OCI-LY1 (cell line): ENCODE measurements around the gene ATP8A1.
"Not testable (repeated sequence)": the region's sequence is repeated elsewhere in the genome, so short reads cannot be mapped to it uniquely, and the experiment has no call there.

Source experiments
- H2AFZ ChIP-seq: fragments of 200-600 bp; sonication (generic), shearing (Covaris generic); 2 replicates; pipeline ENCODE4 v1.6.0; 2014; ENCODE audit warnings: antibody characterized with exemption, mild to moderate bottlenecking, low read length
- H3F3A ChIP-seq: fragments of 200-600 bp; sonication (generic), shearing (Covaris generic); 2 replicates; pipeline ENCODE4 v1.6.0; 2014; ENCODE audit warnings: mild to moderate bottlenecking, antibody characterized with exemption, low read length, moderate library complexity; ENCODE audit not compliant: insufficient read depth
- H3K27ac ChIP-seq: fragments of 200-600 bp; sonication (generic); 2 replicates; pipeline ENCODE4 v1.5.1; 2014; ENCODE audit warnings: low read length, mixed run types, mild to moderate bottlenecking, low read depth; ENCODE audit not compliant: poor library complexity, severe bottlenecking
- H3K27me3 ChIP-seq: fragments of 200-600 bp; sonication (generic); 2 replicates; pipeline ENCODE4 v1.6.0; 2014; ENCODE audit warnings: antibody characterized with exemption, mild to moderate bottlenecking, low read length, moderate library complexity; ENCODE audit not compliant: insufficient read depth
- H3K36me3 ChIP-seq: fragments of 200-600 bp; sonication (generic); 2 replicates; pipeline ENCODE4 v1.6.1; 2014; ENCODE audit warnings: mild to moderate bottlenecking, antibody characterized with exemption, low read length, moderate library complexity, mixed read lengths; ENCODE audit not compliant: insufficient read depth
- H3K4me1 ChIP-seq: fragments of 200-600 bp; sonication (generic); 2 replicates; pipeline ENCODE4 v1.5.1; 2014; ENCODE audit warnings: mild to moderate bottlenecking, low read length, moderate library complexity; ENCODE audit not compliant: insufficient read depth, severe bottlenecking
- H3K4me2 ChIP-seq: fragments of 200-600 bp; sonication (generic), shearing (Covaris generic); 2 replicates; pipeline ENCODE4 v1.6.1; 2014; ENCODE audit warnings: low read length
- H3K4me3 ChIP-seq: fragments of 200-600 bp; sonication (generic); 2 replicates; pipeline ENCODE4 v1.5.1; 2014; ENCODE audit warnings: low read length, low read depth, mild to moderate bottlenecking, mixed read lengths; ENCODE audit not compliant: poor library complexity, severe bottlenecking
- H3K79me2 ChIP-seq: fragments of 200-600 bp; shearing (Covaris generic); 2 replicates; pipeline ENCODE4 v1.6.1; 2016; ENCODE audit warnings: mixed run types, low read length, mixed read lengths; ENCODE audit not compliant: insufficient read depth
- H3K9ac ChIP-seq: fragments of 200-600 bp; sonication (generic), shearing (Covaris generic); 2 replicates; pipeline ENCODE4 v1.6.1; 2014; ENCODE audit warnings: mild to moderate bottlenecking, low read length, mixed read lengths
- H3K9me2 ChIP-seq: fragments of 200-600 bp; sonication (generic), shearing (Covaris generic); 2 replicates; pipeline ENCODE4 v1.6.1; 2014; ENCODE audit warnings: low read depth, mild to moderate bottlenecking, low read length, mixed read lengths
- H3K9me3 ChIP-seq: fragments of 200-600 bp; shearing (Covaris generic); 2 replicates; pipeline ENCODE4 v1.6.1; 2014; ENCODE audit warnings: low read length, mixed read lengths
- H4K20me1 ChIP-seq: fragments of 200-600 bp; sonication (generic), shearing (Covaris generic); 2 replicates; pipeline ENCODE4 v1.6.0; 2016; ENCODE audit warnings: mild to moderate bottlenecking, low read length; ENCODE audit not compliant: insufficient read depth
- CTCF ChIP-seq: fragments of 200-600 bp; sonication (generic), shearing (Covaris generic); IDR thresholded peaks from 2 replicates; pipeline ENCODE4 v1.5.1; 2017; ENCODE audit warnings: mild to moderate bottlenecking, antibody characterized with exemption, low read length, moderate library complexity, mixed read lengths
- EZH2 ChIP-seq: fragments of 200-600 bp; sonication (generic), shearing (Covaris generic); IDR thresholded peaks from 2 replicates; pipeline ENCODE4 v1.8.0; 2017; ENCODE audit warnings: borderline replicate concordance, mixed run types, mild to moderate bottlenecking, antibody characterized with exemption, low read length, moderate library complexity, mixed read lengths

Gene ATP8A1

DNA sequence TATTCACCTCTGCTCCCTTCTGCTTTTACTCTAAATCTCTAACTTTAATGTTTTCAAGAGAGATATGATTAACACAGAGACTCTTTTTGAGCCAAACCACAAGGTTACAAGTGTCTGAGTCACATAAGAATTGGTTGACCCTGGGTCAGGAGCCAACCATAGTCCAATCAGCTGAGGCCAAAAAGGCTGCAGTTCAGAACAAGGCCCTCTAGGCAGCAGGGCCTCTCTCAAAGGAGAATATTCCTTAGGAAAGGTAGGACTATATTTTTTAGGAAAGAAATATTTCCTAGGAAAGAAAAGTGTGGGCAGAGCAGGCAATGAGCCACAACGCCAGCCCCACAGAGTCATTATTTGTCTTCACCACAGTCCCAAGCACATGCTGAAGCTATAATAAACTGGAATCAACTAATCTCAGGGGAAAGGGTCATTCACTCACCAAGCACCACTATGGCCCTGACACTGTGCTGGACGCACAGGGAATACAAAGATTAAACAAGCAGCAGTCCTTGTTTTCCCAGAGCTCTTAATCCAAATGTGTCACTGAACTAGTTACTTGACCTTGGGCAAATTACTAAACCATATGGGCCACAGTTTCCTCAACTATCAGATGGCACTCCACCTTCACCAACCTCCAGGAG lies 2.2 kb downstream of the ATP8A1 start:
- H3K4me1 ChIP-seq = peaks cover 28% of the 10 kb centered on the region
- no peak overlapping the region for H2AFZ ChIP-seq
- H3K36me3 ChIP-seq = peaks cover 5% of the 10 kb centered on the region; the same call in 1 of the 2 replicates
- peaks cover 16% of the 10 kb centered on the region for H3K79me2 ChIP-seq
- H3K9ac ChIP-seq = peak overlapping the region; percentile 80
- H3K9me3 ChIP-seq = 0 out of 2 replicates have a peak, but pooled peaks cover 5% of the 10 kb centered on the region
- no peaks in the 10 kb centered on the region for H3F3A ChIP-seq
- peak overlapping the region; percentile 84 for H3K4me3 ChIP-seq
- H3K9me2 ChIP-seq = no peaks in the 10 kb centered on the region
- TF ChIP-seq CTCF = no peak
- TF ChIP-seq EZH2 = no peak
- no peaks in the 10 kb centered on the region for H3K27me3 ChIP-seq
- H3K4me2 ChIP-seq = peak overlapping the region; percentile 94
- H4K20me1 ChIP-seq = no peaks in the 10 kb centered on the region
- peak overlapping the region; percentile 80 for H3K27ac ChIP-seq

GRCh38 chr4:42653626-42654560 lies 3.0 kb downstream of the ATP8A1 start:
- H3K9me2 ChIP-seq = no peaks in the 10 kb centered on the region
- H3K9ac ChIP-seq = no peak overlapping the region; the same call in 1 of the 2 replicates
- no peaks in the 10 kb centered on the region for H4K20me1 ChIP-seq
- H3K27me3 ChIP-seq = no peaks in the 10 kb centered on the region
- 0 out of 2 replicates have a peak, but pooled peaks cover 5% of the 10 kb centered on the region for H3K9me3 ChIP-seq
- TF ChIP-seq EZH2 = no peak
- TF ChIP-seq CTCF = no peak
- H3K79me2 ChIP-seq = peaks cover 19% of the 10 kb centered on the region
- H3K27ac ChIP-seq = peak overlapping the region; percentile 80
- H3K4me1 ChIP-seq = peaks cover 28% of the 10 kb centered on the region
- H3K4me2 ChIP-seq = peak overlapping the region; percentile 94; the same call in 1 of the 2 replicates
- H2AFZ ChIP-seq = no peak overlapping the region
- no peak overlapping the region for H3K4me3 ChIP-seq
- no peaks in the 10 kb centered on the region for H3F3A ChIP-seq
- H3K36me3 ChIP-seq = peaks cover 5% of the 10 kb centered on the region; the same call in 1 of the 2 replicates

DNA sequence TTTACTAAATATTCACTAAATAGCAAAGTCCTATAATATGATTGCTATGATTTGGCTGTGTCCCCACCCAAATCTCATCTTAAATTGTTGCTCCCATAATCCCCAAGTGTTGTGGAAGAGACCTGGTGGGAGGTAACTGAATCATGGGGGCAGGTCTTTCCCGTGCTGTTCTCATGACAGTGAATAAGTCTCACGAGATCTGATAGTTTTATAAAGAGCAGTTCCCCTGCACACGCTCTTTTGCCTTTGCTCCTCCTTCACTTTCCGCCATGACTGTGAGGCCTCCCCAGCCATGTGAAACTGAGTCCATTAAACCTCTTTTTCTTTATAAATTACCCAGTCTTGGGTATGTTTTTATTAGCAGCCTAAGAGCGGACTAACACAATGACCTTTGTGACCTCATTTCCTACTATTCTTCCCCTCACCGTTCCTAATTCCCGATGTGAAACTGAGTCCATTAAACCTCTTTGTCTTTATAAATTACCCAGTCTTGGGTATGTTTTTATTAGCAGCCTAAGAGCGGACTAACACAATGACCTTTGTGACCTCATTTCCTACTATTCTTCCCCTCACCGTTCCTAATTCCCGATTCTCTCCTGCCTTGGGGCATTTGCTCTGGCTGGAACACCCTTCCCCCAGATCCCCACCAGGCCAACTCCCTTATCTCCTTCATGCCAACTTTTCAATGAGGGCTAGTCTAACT lies 4.2 kb downstream of the ATP8A1 start:
- not testable (repeated sequence) for H3K9me2 ChIP-seq, H3K4me3 ChIP-seq, H3K9me3 ChIP-seq, H3K27me3 ChIP-seq, H3F3A ChIP-seq, H3K27ac ChIP-seq, H3K9ac ChIP-seq, H2AFZ ChIP-seq, H3K36me3 ChIP-seq, H4K20me1 ChIP-seq, H3K4me2 ChIP-seq
- Histone ChIP-seq H3K4me1 (peaks cover 26% of the 10 kb centered on the region), H3K79me2 (peaks cover 30% of the 10 kb centered on the region)
